ENCODE data around the gene COPS6. TPM values are rescaled to one million over a fixed set of nuclear protein-coding genes. Genes with fewer than 3 reads are reported as not detected.
A peak's percentile ranks its signal among the peaks of the same experiment; 100 is the strongest.
"Not testable (repeated sequence)": the region's sequence is repeated elsewhere in the genome, so short reads cannot be mapped to it uniquely, and the experiment has no call there.

COPS6 gene
- total and polyA plus RNA-seq, 4 experiments from 2014 or later, result 85.5 to 261 (median 122) TPM

DNA sequence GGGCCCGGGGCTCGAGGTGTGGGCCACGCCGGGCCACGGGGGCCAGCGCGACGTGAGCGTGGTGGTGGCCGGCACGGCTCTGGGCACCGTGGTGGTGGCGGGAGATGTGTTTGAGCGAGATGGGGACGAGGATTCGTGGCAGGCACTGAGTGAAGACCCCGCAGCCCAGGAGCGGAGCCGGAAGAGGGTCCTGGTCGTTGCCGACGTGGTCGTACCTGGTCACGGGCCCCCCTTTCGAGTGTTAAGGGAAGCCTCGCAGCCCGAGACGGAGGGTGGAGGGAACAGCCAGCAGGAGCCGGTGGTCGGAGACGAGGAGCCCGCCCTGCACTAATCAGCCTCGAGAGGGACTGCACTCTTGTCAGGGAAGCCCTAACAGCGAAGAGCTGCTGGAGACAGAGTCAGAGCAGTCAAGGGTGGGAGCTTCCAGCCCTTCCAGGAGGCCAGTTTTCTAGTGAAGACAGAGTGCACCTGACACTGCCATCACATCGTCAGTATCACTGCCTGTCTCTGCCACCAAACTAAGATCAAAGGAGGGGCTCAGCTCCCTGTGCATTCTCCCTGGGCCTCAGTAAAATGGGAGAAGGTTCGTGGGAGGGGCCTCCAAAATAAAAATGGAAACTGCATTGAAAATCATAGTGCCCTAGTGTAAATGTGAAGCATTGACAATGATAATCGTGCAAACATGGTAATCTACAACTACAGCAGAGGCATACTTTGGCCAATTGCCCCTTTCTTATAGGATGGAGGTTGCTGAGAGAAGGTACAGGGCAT, 39.3 kb downstream of the COPS6 start:
- Mint-ChIP-seq H3K4me1 (peaks cover 19 to 47% (median 30%) of the 10 kb centered on the region in 4 donors), H3K36me3 (peaks cover 0 to 19% of the 10 kb centered on the region in 2 donors), H3K4me3 (peak overlapping the region; percentile 77 to 99 (median 80)), H3K27me3 (no peaks in the 10 kb centered on the region), H3K27ac (peak overlapping the region; percentile 54 to 88 (median 85)), H3K9me3 (peaks cover 0 to 3% (median 0%) of the 10 kb centered on the region in 8 donors)
- Histone ChIP-seq H3K27me3 (ENCODE audit: insufficient read depth, low read length) (no peaks in the 10 kb centered on the region), H3K9me3 (ENCODE audit: control insufficient read depth in 1 of 2, low read length in 2 of 2) (no peaks in the 10 kb centered on the region), H3K4me1 (ENCODE audit: insufficient read depth, low read length) (peaks cover 42% of the 10 kb centered on the region), H3K36me3 (ENCODE audit: insufficient read depth, low read length) (peaks cover 9% of the 10 kb centered on the region), H3K4me3 (ENCODE audit: low read length in 2 of 2) (peak overlapping the region; percentile 94 to 98), H3K27ac (ENCODE audit: low read depth, low read length) (peak overlapping the region; percentile 87)
- intact Hi-C loops (cut with micrococcal nuclease), result loop anchor here (1.0 to 2.0 kb wide), 3 partner anchors 9 to 79 kb away; partner anchors contain the start of genes CNPY4, TAF6, ZNF3 and ZSCAN21
- ChIA-PET CTCF (ENCODE audit: partially characterized antibody) (interaction anchor here (0.6 to 7.2 kb wide), 12 partner anchors 18 to 215 kb away, joined by 3 to 56 read pairs (median 3); partner anchors contain the start of genes AP4M1, LAMTOR4, MCM7 and TRIM4), POLR2A (ENCODE audit: partially characterized antibody) (interaction anchor here (0.6 to 5.5 kb wide), 14 partner anchors 8 to 513 kb away, joined by 3 to 45 read pairs (median 3); partner anchors contain the start of genes AP4M1, CNPY4, GPC2 and LAMTOR4)
- DNase-seq, result peak in 3 of 5 donors; percentile 9 to 25 (median 17)

DNA sequence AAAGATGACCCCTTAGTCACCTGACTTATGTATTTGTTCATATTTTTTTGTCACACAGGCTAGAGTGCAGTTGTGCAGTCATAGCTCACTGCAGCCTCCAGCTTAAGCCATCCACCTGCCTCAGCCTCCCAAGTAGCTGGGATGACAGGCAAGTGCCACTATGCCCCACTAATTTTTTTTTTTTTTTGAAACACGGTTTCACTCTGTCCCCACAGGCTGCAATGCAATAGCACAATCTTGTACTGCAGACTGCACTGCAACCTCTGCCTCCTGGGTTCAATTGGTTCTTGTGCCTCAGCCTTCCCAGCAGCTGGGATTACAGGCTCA, 39.8 kb downstream of the COPS6 start:
- no peaks in the 10 kb centered on the region for H3K9me3 ChIP-seq (ENCODE audit: control insufficient read depth in 1 of 2, low read length in 2 of 2)
- no peak for DNase-seq
- ChIA-PET CTCF (ENCODE audit: partially characterized antibody) (interaction anchor here (0.6 to 7.2 kb wide), 15 partner anchors 17 to 214 kb away, joined by 3 to 56 read pairs (median 4); partner anchors contain the start of genes AP4M1, LAMTOR4, MCM7 and TRIM4), POLR2A (ENCODE audit: partially characterized antibody) (interaction anchor here (0.6 to 5.5 kb wide), 15 partner anchors 9 to 513 kb away, joined by 3 to 45 read pairs (median 3); partner anchors contain the start of genes AP4M1, CNPY4, GPC2 and LAMTOR4)
- Mint-ChIP-seq H3K4me1 (peaks cover 19 to 47% (median 30%) of the 10 kb centered on the region in 4 donors), H3K27me3 (no peaks in the 10 kb centered on the region), H3K4me3 (peak overlapping the region; percentile 77 to 99 (median 80)), H3K36me3 (peaks cover 0 to 19% of the 10 kb centered on the region in 2 donors), H3K27ac (peak overlapping the region in 6 of 7 donors; percentile 64 to 88 (median 86)), H3K9me3 (peaks cover 0 to 3% (median 0%) of the 10 kb centered on the region in 8 donors)
- no peak overlapping the region for H3K27ac ChIP-seq (ENCODE audit: low read depth, low read length)
- H3K4me3 ChIP-seq (ENCODE audit: low read length in 2 of 2), result no peak overlapping the region
- peaks cover 9% of the 10 kb centered on the region for H3K36me3 ChIP-seq (ENCODE audit: insufficient read depth, low read length)
- H3K27me3 ChIP-seq (ENCODE audit: insufficient read depth, low read length), result no peaks in the 10 kb centered on the region
- intact Hi-C loops (cut with micrococcal nuclease), result no loop called here
- peaks cover 42% of the 10 kb centered on the region for H3K4me1 ChIP-seq (ENCODE audit: insufficient read depth, low read length)

DNA sequence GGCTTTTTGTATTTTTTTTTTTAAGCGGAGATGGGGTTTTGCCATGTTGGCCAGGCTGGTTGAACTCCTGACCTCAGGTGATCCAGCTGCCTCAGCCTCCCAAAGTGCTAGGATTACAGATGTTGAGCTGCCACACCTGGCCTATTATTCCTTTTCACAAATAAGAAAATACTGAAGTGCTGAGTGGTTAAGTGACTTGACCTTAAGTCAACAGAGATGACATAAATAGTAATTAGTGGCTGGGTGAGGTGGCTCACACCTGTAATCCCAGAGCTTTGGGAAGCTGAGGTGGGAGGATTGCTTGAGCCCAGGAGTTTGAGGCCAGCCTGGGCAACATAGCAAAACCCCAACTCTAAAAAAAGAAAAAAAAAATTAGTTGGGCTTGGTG, 41.4 kb downstream of the COPS6 start:
- H3K27ac ChIP-seq (ENCODE audit: low read depth, low read length); H3K36me3 ChIP-seq (ENCODE audit: insufficient read depth, low read length); intact Hi-C loops (cut with micrococcal nuclease); H3K9me3 ChIP-seq (ENCODE audit: control insufficient read depth in 1 of 2, low read length in 2 of 2); H3K4me3 Mint-ChIP-seq; H3K36me3 Mint-ChIP-seq; H3K27ac Mint-ChIP-seq; DNase-seq; H3K27me3 ChIP-seq (ENCODE audit: insufficient read depth, low read length); H3K4me3 ChIP-seq (ENCODE audit: low read length in 2 of 2); H3K27me3 Mint-ChIP-seq; H3K9me3 Mint-ChIP-seq: not testable (repeated sequence)
- ChIA-PET POLR2A (ENCODE audit: partially characterized antibody) (interaction anchor here (0.5 to 5.5 kb wide), 8 partner anchors 10 to 142 kb away, joined by 3 to 45 read pairs (median 4); partner anchors contain the start of genes AP4M1, CNPY4, COPS6 and LAMTOR4), CTCF (ENCODE audit: partially characterized antibody) (interaction anchor here (0.7 to 7.2 kb wide), 34 partner anchors 9 to 482 kb away, joined by 3 to 108 read pairs (median 5); partner anchors contain the start of genes AP4M1, AZGP1, CNPY4 and GJC3)
- peaks cover 33% of the 10 kb centered on the region for H3K4me1 ChIP-seq (ENCODE audit: insufficient read depth, low read length)
- peaks cover 12 to 36% (median 21%) of the 10 kb centered on the region in 4 donors for H3K4me1 Mint-ChIP-seq

DNA sequence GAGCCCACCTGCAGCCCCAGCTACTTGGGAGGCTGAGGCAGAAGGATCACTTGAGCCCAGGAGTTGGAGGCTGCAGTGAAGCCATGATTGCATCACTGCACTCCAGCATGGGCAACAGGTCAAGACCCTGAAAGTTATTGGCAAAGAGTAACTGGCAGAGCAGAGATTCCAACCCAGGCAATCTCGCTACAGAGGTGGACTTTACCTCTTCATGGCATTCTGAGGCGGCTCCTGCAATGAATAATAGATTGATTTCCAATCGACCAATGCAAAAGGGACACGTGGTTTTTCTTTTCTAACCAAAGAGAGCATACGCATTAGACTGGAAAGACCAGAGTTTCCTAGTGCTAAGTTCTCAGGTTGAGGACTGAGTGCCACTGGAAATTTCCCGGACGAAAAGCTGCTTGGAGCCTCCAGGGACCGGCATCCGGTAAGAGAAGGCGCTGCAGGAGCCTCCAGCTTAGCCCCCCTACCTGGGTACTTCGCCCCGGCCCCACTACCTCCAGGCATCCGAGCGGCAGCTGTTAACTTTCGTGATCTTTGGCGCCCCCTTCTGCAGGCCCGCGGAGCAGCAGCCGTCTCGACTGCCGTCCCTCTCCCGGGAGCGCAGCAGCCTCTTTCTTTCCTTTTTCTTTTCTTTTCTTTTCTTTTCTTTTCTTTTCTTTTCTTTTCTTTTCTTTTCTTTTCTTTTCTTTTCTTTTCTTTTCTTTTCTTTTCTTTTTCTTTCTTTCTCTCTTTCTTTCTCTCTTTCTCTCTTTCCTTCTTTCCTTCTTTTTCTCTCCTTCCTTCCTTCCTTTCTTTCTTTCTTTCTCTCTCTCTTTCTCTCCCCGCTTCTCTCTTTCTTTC, 42.1 kb downstream of the COPS6 start:
- H3K4me3 Mint-ChIP-seq, result peak overlapping the region in 2 of 8 donors; percentile 41 to 43
- CTCF ChIA-PET (ENCODE audit: partially characterized antibody), result interaction anchor here (0.6 to 7.2 kb wide), 31 partner anchors 10 to 1331 kb away, joined by 3 to 108 read pairs (median 5); partner anchors contain the start of genes AP4M1, CNPY4, GJC3 and GPC2

DNA sequence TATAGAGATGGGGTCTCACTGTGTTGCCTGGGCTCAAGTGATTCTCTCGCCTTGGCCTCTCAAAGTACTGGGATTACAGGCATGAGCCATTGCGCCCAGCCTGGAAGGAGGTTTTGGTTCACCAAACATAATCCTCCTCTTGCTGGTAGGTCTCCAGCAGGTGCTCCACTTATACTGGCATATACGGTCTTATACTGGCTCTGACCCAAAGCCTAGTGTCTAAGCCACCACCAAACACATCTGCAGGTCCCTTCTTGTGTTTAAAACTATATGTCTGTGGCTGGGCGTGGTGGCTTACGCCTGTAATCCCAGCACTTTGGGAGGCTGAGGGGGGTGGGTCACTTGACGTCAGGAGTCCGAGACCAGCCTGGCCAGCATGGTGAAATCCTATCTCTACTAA, 43.4 kb downstream of the COPS6 start:
- ChIA-PET POLR2A (ENCODE audit: partially characterized antibody) (interaction anchor here (1.0 to 5.5 kb wide), 9 partner anchors 16 to 276 kb away, joined by 3 to 45 read pairs (median 4); partner anchors contain the start of genes AP4M1, LAMTOR4, MCM7 and PVRIG), CTCF (ENCODE audit: partially characterized antibody) (interaction anchor here (0.9 to 7.2 kb wide), 35 partner anchors 11 to 319 kb away, joined by 3 to 108 read pairs (median 6); partner anchors contain the start of genes AP4M1, GPC2, LAMTOR4 and MCM7)
- no peak overlapping the region for H3K27ac ChIP-seq (ENCODE audit: low read depth, low read length)
- no peaks in the 10 kb centered on the region for H3K36me3 ChIP-seq (ENCODE audit: insufficient read depth, low read length)
- no peak overlapping the region for H3K4me3 ChIP-seq (ENCODE audit: low read length in 2 of 2)
- H3K4me3 Mint-ChIP-seq, result peak overlapping the region in 1 of 8 donors; percentile 52
- no peaks in the 10 kb centered on the region for H3K36me3 Mint-ChIP-seq
- peaks cover 0 to 1% of the 10 kb centered on the region in 2 donors for H3K27me3 Mint-ChIP-seq
- intact Hi-C loops (cut with micrococcal nuclease), result loop anchor here (1.0 to 2.0 kb wide), 5 partner anchors 59 to 275 kb away; no protein-coding TSS in a partner anchor
- no peaks in the 10 kb centered on the region for H3K27me3 ChIP-seq (ENCODE audit: insufficient read depth, low read length)
- no peaks in the 10 kb centered on the region for H3K9me3 ChIP-seq (ENCODE audit: control insufficient read depth in 1 of 2, low read length in 2 of 2)
- peaks cover 5 to 20% (median 14%) of the 10 kb centered on the region in 4 donors for H3K4me1 Mint-ChIP-seq
- H3K27ac Mint-ChIP-seq, result peak overlapping the region in 2 of 7 donors; percentile 66 to 77
- DNase-seq, result no peak
- peaks cover 25% of the 10 kb centered on the region for H3K4me1 ChIP-seq (ENCODE audit: insufficient read depth, low read length)
- H3K9me3 Mint-ChIP-seq, result no peaks in the 10 kb centered on the region

More for the DNA sequence above, 42.1 kb downstream of the COPS6 start:
- intact Hi-C loops (cut with micrococcal nuclease), result loop anchor here (1.0 kb wide), 1 partner anchor 218 kb away; no protein-coding TSS in a partner anchor
- Mint-ChIP-seq H3K4me1 (peaks cover 12 to 30% (median 21%) of the 10 kb centered on the region in 4 donors), H3K36me3 (peaks cover 0 to 9% of the 10 kb centered on the region in 2 donors), H3K27me3 (no peaks in the 10 kb centered on the region), H3K27ac (peak overlapping the region in 3 of 7 donors; percentile 19 to 52 (median 41)), H3K9me3 (peaks cover 0 to 3% (median 0%) of the 10 kb centered on the region in 8 donors)
- no peak overlapping the region for H3K4me3 ChIP-seq (ENCODE audit: low read length in 2 of 2)
- H3K27ac ChIP-seq (ENCODE audit: low read depth, low read length), result no peak overlapping the region
- DNase-seq, result peak; percentile 78 to 82 (median 80)
- H3K27me3 ChIP-seq (ENCODE audit: insufficient read depth, low read length), result no peaks in the 10 kb centered on the region
- POLR2A ChIA-PET (ENCODE audit: partially characterized antibody), result interaction anchor here (0.5 to 5.5 kb wide), 10 partner anchors 11 to 142 kb away, joined by 3 to 45 read pairs (median 4); partner anchors contain the start of genes AP4M1, CNPY4, COPS6 and LAMTOR4
- no peaks in the 10 kb centered on the region for H3K36me3 ChIP-seq (ENCODE audit: insufficient read depth, low read length)
- H3K4me1 ChIP-seq (ENCODE audit: insufficient read depth, low read length), result peaks cover 27% of the 10 kb centered on the region
- no peaks in the 10 kb centered on the region for H3K9me3 ChIP-seq (ENCODE audit: control insufficient read depth in 1 of 2, low read length in 2 of 2)

DNA sequence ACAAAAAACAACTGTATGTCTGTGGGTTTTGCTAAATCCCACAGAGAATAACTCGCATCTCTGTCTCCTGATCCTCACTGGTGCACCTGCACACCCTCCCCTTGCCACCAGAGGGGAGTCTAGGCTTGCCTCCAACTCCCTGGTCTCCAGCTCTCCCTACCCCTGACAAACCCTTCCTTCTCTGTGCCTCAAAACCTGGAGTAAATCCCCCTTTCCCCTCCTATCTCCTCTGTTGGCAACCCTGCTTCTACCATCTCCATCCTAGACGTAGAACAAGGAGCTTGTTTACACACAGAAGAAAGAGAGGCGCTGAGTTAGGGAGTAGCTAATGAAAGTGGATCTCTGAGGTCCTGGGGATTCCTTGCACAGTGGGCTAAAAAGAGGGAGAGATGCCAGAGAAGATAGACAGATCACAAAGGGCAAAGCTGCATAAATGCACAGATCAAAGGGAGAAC, 44.0 kb downstream of the COPS6 start:
- ChIA-PET CTCF (ENCODE audit: partially characterized antibody) (interaction anchor here (0.7 to 7.2 kb wide), 46 partner anchors 11 to 319 kb away, joined by 3 to 108 read pairs (median 4); partner anchors contain the start of genes AP4M1, AZGP1, GAL3ST4 and GPC2), POLR2A (ENCODE audit: partially characterized antibody) (interaction anchor here (0.7 to 5.5 kb wide), 11 partner anchors 15 to 275 kb away, joined by 3 to 45 read pairs (median 4); partner anchors contain the start of genes AP4M1, LAMTOR4, MCM7 and PVRIG)
- H3K4me3 Mint-ChIP-seq, result peak overlapping the region in 2 of 8 donors; percentile 39 to 52
- peak overlapping the region in 5 of 7 donors; percentile 36 to 77 (median 48) for H3K27ac Mint-ChIP-seq
- intact Hi-C loops (cut with micrococcal nuclease), result loop anchor here (1.0 to 2.0 kb wide), 5 partner anchors 58 to 274 kb away; no protein-coding TSS in a partner anchor
- Histone ChIP-seq H3K4me3 (ENCODE audit: low read length in 2 of 2) (no peak overlapping the region), H3K36me3 (ENCODE audit: insufficient read depth, low read length) (no peaks in the 10 kb centered on the region), H3K27me3 (ENCODE audit: insufficient read depth, low read length) (no peaks in the 10 kb centered on the region), H3K4me1 (ENCODE audit: insufficient read depth, low read length) (peaks cover 24% of the 10 kb centered on the region), H3K27ac (ENCODE audit: low read depth, low read length) (no peak overlapping the region), H3K9me3 (ENCODE audit: control insufficient read depth in 1 of 2, low read length in 2 of 2) (no peaks in the 10 kb centered on the region)
- DNase-seq, result peak; percentile 60 to 71 (median 65)
- H3K9me3 Mint-ChIP-seq, result no peaks in the 10 kb centered on the region
- H3K27me3 Mint-ChIP-seq, result peaks cover 0 to 1% of the 10 kb centered on the region in 2 donors
- no peaks in the 10 kb centered on the region for H3K36me3 Mint-ChIP-seq
- H3K4me1 Mint-ChIP-seq, result peaks cover 5 to 20% (median 13%) of the 10 kb centered on the region in 4 donors

All from CD4-positive, alpha-beta memory T cell (primary cell).